Progenitor cell of endocrine pancreas (in vitro differentiated cells): Measurements from ENCODE around the gene SUCO. TPM values are rescaled to one million over a fixed set of nuclear protein-coding genes. Genes with fewer than 3 reads are reported as not detected.

Source experiments
- DNase-seq: peaks from one replicate; pipeline ENCODE4 v3.0.0; 2021; ENCODE audit warnings: low spot score; ENCODE audit not compliant: unreplicated experiment
- H3K27ac Mint-ChIP-seq: 2 replicates; pipeline ENCODE4 v1.8.0; 2021; ENCODE audit warnings: mild to moderate bottlenecking, moderate library complexity, mixed read lengths
- H3K27me3 Mint-ChIP-seq: 2 replicates; pipeline ENCODE4 v1.8.0; 2021; ENCODE audit warnings: mixed read lengths
- H3K36me3 Mint-ChIP-seq: 2 replicates; pipeline ENCODE4 v1.8.0; 2022; ENCODE audit warnings: mixed read lengths; ENCODE audit not compliant: insufficient read depth
- H3K4me1 Mint-ChIP-seq: 2 replicates; pipeline ENCODE4 v1.8.0; 2021; ENCODE audit warnings: low read depth, mixed read lengths
- H3K4me3 Mint-ChIP-seq: 2 replicates; pipeline ENCODE4 v1.8.0; 2021; ENCODE audit warnings: low read depth, mild to moderate bottlenecking, moderate library complexity, mixed read lengths
- H3K9me3 Mint-ChIP-seq: 2 replicates; pipeline ENCODE4 v1.8.0; 2021; ENCODE audit warnings: low read depth, mixed read lengths
- CTCF ChIP-seq: fragments of 200-600 bp; sonication (generic); IDR thresholded peaks from one replicate; pipeline ENCODE4 v1.5.0; 2021; ENCODE audit warnings: antibody characterized with exemption, mild to moderate bottlenecking; ENCODE audit not compliant: unreplicated experiment
- total RNA-seq: library from RNA; stranded (reverse); gene quantifications from 2 replicates; pipeline ENCODE4 v1.2.1, GENCODE V29; 2021

Gene SUCO
- total RNA-seq, 1 donor from 2014 or later = 58.0 TPM

GRCh38 chr1:172531412-172532182 lies 1.4 kb upstream of the SUCO start:
- no peaks in the 10 kb centered on the region for H3K27me3 Mint-ChIP-seq
- peaks cover 24% of the 10 kb centered on the region for H3K4me1 Mint-ChIP-seq
- H3K36me3 Mint-ChIP-seq = no peaks in the 10 kb centered on the region
- peak overlapping the region; percentile 98 for H3K4me3 Mint-ChIP-seq
- DNase-seq = no peak
- TF ChIP-seq CTCF = no peak
- H3K27ac Mint-ChIP-seq = peak overlapping the region; percentile 100
- H3K9me3 Mint-ChIP-seq = no peaks in the 10 kb centered on the region

GRCh38 chr1:172532183-172532699 lies 709 bp upstream of the SUCO start:
- Mint-ChIP-seq H3K36me3 (no peaks in the 10 kb centered on the region), H3K27ac (peak overlapping the region; percentile 100), H3K9me3 (no peaks in the 10 kb centered on the region), H3K27me3 (no peaks in the 10 kb centered on the region), H3K4me3 (peak overlapping the region; percentile 98), H3K4me1 (peaks cover 24% of the 10 kb centered on the region)
- TF ChIP-seq CTCF = no peak
- DNase-seq = peak; percentile 66

GRCh38 chr1:172533513-172534151 lies 682 bp downstream of the SUCO start:
- Mint-ChIP-seq H3K4me1 (peaks cover 27% of the 10 kb centered on the region), H3K27ac (peak overlapping the region; percentile 97), H3K4me3 (peak overlapping the region; percentile 98), H3K36me3 (no peaks in the 10 kb centered on the region), H3K27me3 (no peaks in the 10 kb centered on the region), H3K9me3 (no peaks in the 10 kb centered on the region)
- no peak for TF ChIP-seq CTCF
- DNase-seq = no peak

DNA sequence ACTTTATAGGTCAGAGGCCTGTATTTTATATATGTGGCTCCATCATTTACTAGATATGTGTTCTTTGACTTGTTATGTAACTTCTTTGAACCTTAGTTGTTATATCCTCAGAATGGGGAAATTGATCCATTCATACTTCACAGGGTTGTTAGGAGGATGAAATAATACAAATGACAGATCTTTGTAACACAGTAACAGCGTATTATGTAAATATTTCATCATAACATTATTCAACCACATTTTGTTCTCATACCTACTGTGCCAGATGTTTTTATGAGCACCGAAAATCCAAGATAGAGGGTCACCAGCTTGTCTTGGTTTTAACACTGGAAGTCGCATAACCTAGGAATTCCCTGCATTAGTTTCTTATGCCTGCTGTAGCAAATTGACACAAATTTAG lies 3.3 kb downstream of the SUCO start:
- no peaks in the 10 kb centered on the region for H3K27me3 Mint-ChIP-seq
- H3K36me3 Mint-ChIP-seq = no peaks in the 10 kb centered on the region
- no peak overlapping the region for H3K27ac Mint-ChIP-seq
- H3K4me3 Mint-ChIP-seq = no peak overlapping the region
- DNase-seq = no peak
- peaks cover 33% of the 10 kb centered on the region for H3K4me1 Mint-ChIP-seq
- H3K9me3 Mint-ChIP-seq = no peaks in the 10 kb centered on the region
- TF ChIP-seq CTCF = no peak

DNA sequence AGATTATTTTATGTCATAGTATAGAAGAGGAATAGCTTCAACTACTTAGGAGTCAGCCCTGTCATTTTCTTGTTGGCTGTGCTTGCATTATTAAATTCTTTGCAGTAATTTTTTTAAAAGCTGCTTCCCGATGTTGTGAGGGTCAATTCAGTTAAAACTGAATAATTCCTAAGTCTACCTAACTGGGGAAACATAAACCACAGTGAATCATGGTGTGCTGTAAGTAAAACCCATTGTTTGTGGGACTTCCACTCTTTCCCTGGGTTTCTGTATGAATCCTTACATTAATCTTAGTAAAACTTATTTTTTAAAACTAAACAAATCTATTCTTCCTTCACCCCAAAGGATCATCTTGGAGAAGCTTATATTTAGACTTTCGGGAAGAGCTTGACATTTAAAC lies 4.4 kb downstream of the SUCO start:
- DNase-seq = no peak
- H3K36me3 Mint-ChIP-seq = no peaks in the 10 kb centered on the region
- no peak overlapping the region for H3K27ac Mint-ChIP-seq
- no peak overlapping the region for H3K4me3 Mint-ChIP-seq
- H3K9me3 Mint-ChIP-seq = no peaks in the 10 kb centered on the region
- peaks cover 34% of the 10 kb centered on the region for H3K4me1 Mint-ChIP-seq
- TF ChIP-seq CTCF = no peak
- no peaks in the 10 kb centered on the region for H3K27me3 Mint-ChIP-seq
